Coronary artery (tissue), 2 donors: ENCODE results near the gene ZBTB4.
A peak's percentile ranks its signal among the peaks of the same experiment; 100 is the strongest.

Experiments used
- DNase-seq: peaks from one replicate; pipeline ENCODE4 v3.0.0-alpha.2; 2017; ENCODE audit warnings: low spot score
- H3K27ac ChIP-seq, 2 donors: fragments of 200-600 bp; sonication (generic); one replicate each; pipeline ENCODE4 v1.5.1; 2016 to 2019
- H3K4me3 ChIP-seq: fragments of 200-600 bp; sonication (generic); 2 replicates; pipeline ENCODE4 v1.5.1; 2016; ENCODE audit warnings: mild to moderate bottlenecking, moderate library complexity
- TF ChIP-seq, protein P1 (sequence below): fragments of 200-600 bp; sonication (generic); IDR thresholded peaks from one replicate; pipeline ENCODE4 v1.5.1; 2019; ENCODE audit warnings: antibody characterized with exemption

The ZBTB4 gene

GRCh38 chr17:7416323-7416722 is 63.1 kb downstream of the ZBTB4 start:
- DNase-seq = no peak
- TF ChIP-seq, protein P1, sequence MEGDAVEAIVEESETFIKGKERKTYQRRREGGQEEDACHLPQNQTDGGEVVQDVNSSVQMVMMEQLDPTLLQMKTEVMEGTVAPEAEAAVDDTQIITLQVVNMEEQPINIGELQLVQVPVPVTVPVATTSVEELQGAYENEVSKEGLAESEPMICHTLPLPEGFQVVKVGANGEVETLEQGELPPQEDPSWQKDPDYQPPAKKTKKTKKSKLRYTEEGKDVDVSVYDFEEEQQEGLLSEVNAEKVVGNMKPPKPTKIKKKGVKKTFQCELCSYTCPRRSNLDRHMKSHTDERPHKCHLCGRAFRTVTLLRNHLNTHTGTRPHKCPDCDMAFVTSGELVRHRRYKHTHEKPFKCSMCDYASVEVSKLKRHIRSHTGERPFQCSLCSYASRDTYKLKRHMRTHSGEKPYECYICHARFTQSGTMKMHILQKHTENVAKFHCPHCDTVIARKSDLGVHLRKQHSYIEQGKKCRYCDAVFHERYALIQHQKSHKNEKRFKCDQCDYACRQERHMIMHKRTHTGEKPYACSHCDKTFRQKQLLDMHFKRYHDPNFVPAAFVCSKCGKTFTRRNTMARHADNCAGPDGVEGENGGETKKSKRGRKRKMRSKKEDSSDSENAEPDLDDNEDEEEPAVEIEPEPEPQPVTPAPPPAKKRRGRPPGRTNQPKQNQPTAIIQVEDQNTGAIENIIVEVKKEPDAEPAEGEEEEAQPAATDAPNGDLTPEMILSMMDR = no peak
- no peak overlapping the region for H3K4me3 ChIP-seq
- no peak overlapping the region for H3K27ac ChIP-seq

GRCh38 chr17:7415784-7416183 is 63.6 kb downstream of the ZBTB4 start:
- H3K27ac ChIP-seq = no peak overlapping the region
- no peak for DNase-seq
- H3K4me3 ChIP-seq = no peak overlapping the region
- TF ChIP-seq, protein P1 = no peak

DNA sequence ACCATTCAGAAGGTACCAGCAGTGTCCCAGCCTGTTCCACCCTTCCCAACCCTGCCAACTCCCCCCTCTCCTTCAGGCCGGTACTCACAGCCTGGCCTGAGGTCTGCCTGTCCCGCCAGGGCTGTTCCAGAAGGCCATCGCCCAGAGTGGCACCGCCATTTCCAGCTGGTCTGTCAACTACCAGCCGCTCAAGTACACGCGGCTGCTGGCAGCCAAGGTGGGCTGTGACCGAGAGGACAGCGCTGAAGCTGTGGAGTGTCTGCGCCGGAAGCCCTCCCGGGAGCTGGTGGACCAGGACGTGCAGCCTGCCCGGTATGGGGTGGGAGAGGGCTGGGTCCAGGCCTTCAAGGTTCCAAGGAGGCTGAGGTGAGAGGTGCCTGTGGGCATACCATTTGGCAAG is 64.6 kb downstream of the ZBTB4 start:
- TF ChIP-seq, protein P1 = no peak
- Histone ChIP-seq H3K27ac (no peak overlapping the region), H3K4me3 (no peak overlapping the region)
- no peak for DNase-seq

- Histone ChIP-seq H3K4me3 (no peak overlapping the region), H3K27ac (peak overlapping the region in 1 of 2 donors; percentile 16)
- TF ChIP-seq, protein P1 = no peak
- DNase-seq = no peak
Measured at GRCh38 chr17:7413346-7413985, 66.0 kb downstream of the ZBTB4 start.

DNA sequence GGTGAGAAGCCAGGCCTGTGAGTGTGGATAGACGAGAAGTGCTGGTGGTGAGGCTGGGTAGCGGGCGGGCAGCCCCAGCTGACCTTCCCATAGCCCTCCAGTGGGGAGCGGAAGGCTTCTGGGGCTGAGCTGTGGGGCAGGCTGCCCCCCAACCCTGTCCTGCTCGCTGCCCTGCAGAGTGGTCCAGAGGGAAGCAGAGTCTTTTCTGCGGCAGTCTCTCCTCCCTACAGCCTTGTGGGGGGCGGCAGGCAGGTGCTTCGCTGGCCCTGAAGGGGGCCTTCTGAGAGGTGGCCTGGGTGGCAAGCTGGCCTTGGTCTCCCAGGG is 68.0 kb downstream of the ZBTB4 start:
- TF ChIP-seq, protein P1 = no peak
- H3K4me3 ChIP-seq = no peak overlapping the region
- no peak overlapping the region for H3K27ac ChIP-seq
- DNase-seq = no peak

GRCh38 chr17:7410634-7411426 is 68.6 kb downstream of the ZBTB4 start:
- no peak overlapping the region for H3K27ac ChIP-seq
- no peak for DNase-seq
- no peak overlapping the region for H3K4me3 ChIP-seq
- TF ChIP-seq, protein P1 = no peak

GRCh38 chr17:7409716-7410115 is 69.7 kb downstream of the ZBTB4 start:
- Histone ChIP-seq H3K4me3 (no peak overlapping the region), H3K27ac (no peak overlapping the region)
- DNase-seq = no peak
- TF ChIP-seq, protein P1 = no peak
